HCT116 (cell line): ENCODE measurements around the gene MED13L. TPM values are rescaled to one million over a fixed set of nuclear protein-coding genes. Genes with fewer than 3 reads are reported as not detected.

ENCODE experiments used
- ATAC-seq: fragments of 200-7000 bp; cut with Tn5 transposase; 2 replicates; pipeline ENCODE4 v1.9.1; 2020; ENCODE audit warnings: mild to moderate bottlenecking, moderate library complexity
- BruUV-seq: library from RNA; stranded (reverse); fragments of 400-500 nt; replicated peaks from 2 replicates; lab custom pipeline; 2021; lab: Mats Ljungman, UMichigan
- CTCF ChIA-PET: fragments of 300-600 bp; sonication (Branson Sonifier 250); formaldehyde crosslinking; loops from one replicate; lab custom pipeline; 2021; ENCODE audit warnings: antibody characterized with exemption; lab: Charles Lee
- POLR2A ChIA-PET: fragments of 300-600, 350-600 bp; sonication (Branson Sonifier 250); formaldehyde crosslinking; loops from one replicate; lab custom pipeline; 2021; ENCODE audit warnings: antibody characterized with exemption; lab: Charles Lee
- RAD21 ChIA-PET, 2 experiments: fragments of 300-600 bp; sonication (Branson Sonifier 250); formaldehyde crosslinking; loops; one replicate each; lab custom pipeline; 2023; ENCODE audit warnings: low total read pairs in 2 of 2; ENCODE audit not compliant: uncharacterized antibody in 2 of 2, unreplicated experiment in 2 of 2, low non-redundant PET in 1 of 2; lab: Charles Lee
- DNase-seq: peaks from one replicate; pipeline ENCODE4 v3.0.0-alpha.2; 2010; ENCODE audit warnings: low read depth, low spot score
- H2AFZ ChIP-seq: fragments of 200-600 bp; shearing (Covaris generic), sonication (generic); 2 replicates; pipeline ENCODE4 v1.6.1; 2017; ENCODE audit warnings: low read depth, mixed run types, mixed read lengths, antibody characterized with exemption, low read length; ENCODE audit not compliant: poor library complexity, severe bottlenecking
- H3K27ac ChIP-seq: 2 replicates; pipeline ENCODE4 v1.5.1; 2012; ENCODE audit warnings: low read depth, low read length
- H3K27me3 ChIP-seq: fragments of 200-600 bp; sonication (generic); 2 replicates; pipeline ENCODE4 v1.6.1; 2016; ENCODE audit warnings: mixed run types, low read length, mixed read lengths; ENCODE audit not compliant: insufficient read depth
- H3K36me3 ChIP-seq, 2 experiments: fragments of 200-500 bp in 1 of 2; fragments of 200-600 bp in 1 of 2; sonication (Bioruptor generic) in 1 of 2; sonication (generic) in 1 of 2; 2 replicates each; pipeline versions ENCODE4 v1.5.1 to v1.6.1; 2014 to 2016; ENCODE audit warnings: low read length in 2 of 2, inconsistent platforms in 1 of 2, mixed read lengths in 1 of 2, mixed run types in 1 of 2; ENCODE audit not compliant: insufficient read depth in 2 of 2, control insufficient read depth in 1 of 2
- H3K4me1 ChIP-seq, 2 experiments: fragments of 200-600 bp in 1 of 2; sonication (generic) in 1 of 2; 2 replicates each; pipeline versions ENCODE4 v1.5.1 to v1.6.1; 2012 to 2017; ENCODE audit warnings: low read length in 2 of 2, inconsistent platforms in 1 of 2, mild to moderate bottlenecking in 1 of 2, mixed read lengths in 1 of 2, mixed run types in 1 of 2, moderate library complexity in 1 of 2; ENCODE audit not compliant: insufficient read depth in 2 of 2, control insufficient read depth in 1 of 2
- H3K4me2 ChIP-seq: fragments of 200-600 bp; sonication (generic); 2 replicates; pipeline ENCODE4 v1.6.1; 2017; ENCODE audit warnings: mixed run types, low read length, mixed read lengths
- H3K4me3 ChIP-seq, 2 experiments: fragments of 200-600 bp in 1 of 2; sonication (generic) in 1 of 2; replicated peaks in 1 of 2; 2 replicates each; pipeline ENCODE4 v1.5.1; 2011 to 2016; ENCODE audit warnings: low read length in 2 of 2, control low read depth in 1 of 2, low read depth in 1 of 2, mild to moderate bottlenecking in 1 of 2, mixed read lengths in 1 of 2, mixed run types in 1 of 2
- H3K79me2 ChIP-seq: fragments of 200-600 bp; sonication (generic); 2 replicates; pipeline ENCODE4 v1.6.1; 2017; ENCODE audit warnings: mild to moderate bottlenecking, mixed run types, low read length, moderate library complexity, mixed read lengths; ENCODE audit not compliant: insufficient read depth
- H3K9ac ChIP-seq: fragments of 200-600 bp; sonication (generic); 2 replicates; pipeline ENCODE4 v1.6.1; 2016; ENCODE audit warnings: low read length, mixed read lengths
- H3K9me2 ChIP-seq: fragments of 200-600 bp; sonication (generic), shearing (Covaris generic); 2 replicates; pipeline ENCODE4 v1.6.1; 2017; ENCODE audit warnings: mixed run types, mild to moderate bottlenecking, moderate library complexity; ENCODE audit not compliant: insufficient read depth
- H3K9me3 ChIP-seq, 2 experiments: fragments of 200-500 bp in 1 of 2; fragments of 200-600 bp in 1 of 2; sonication (Bioruptor generic) in 1 of 2; sonication (generic) in 1 of 2; 2 replicates each; pipeline ENCODE4 v1.6.1; 2014 to 2017; ENCODE audit warnings: low read length in 2 of 2, mixed read lengths in 2 of 2, inconsistent platforms in 1 of 2, low read depth in 1 of 2, mild to moderate bottlenecking in 1 of 2, mixed run types in 1 of 2, moderate library complexity in 1 of 2; ENCODE audit not compliant: control insufficient read depth in 1 of 2, insufficient read depth in 1 of 2
- H4K20me1 ChIP-seq: fragments of 200-600 bp; sonication (generic), shearing (Covaris generic); 2 replicates; pipeline ENCODE4 v1.6.1; 2017; ENCODE audit warnings: mixed run types, mild to moderate bottlenecking, moderate library complexity; ENCODE audit not compliant: insufficient read depth
- CEBPB ChIP-seq: IDR thresholded peaks from 2 replicates; pipeline ENCODE4 v1.6.1; 2012; ENCODE audit warnings: low read depth
- CTCF ChIP-seq, 3 experiments: fragments of 200-600 bp in 1 of 3; sonication (generic) in 1 of 3; IDR thresholded peaks in 2 of 3; conservative IDR thresholded peaks in 1 of 3; 2 replicates each; pipeline ENCODE4 v1.5.1; 2012 to 2017; ENCODE audit warnings: low read depth in 2 of 3, low read length in 2 of 3, antibody characterized with exemption in 1 of 3, borderline replicate concordance in 1 of 3, control low read depth in 1 of 3, mild to moderate bottlenecking in 1 of 3, mixed read lengths in 1 of 3, mixed run types in 1 of 3, moderate library complexity in 1 of 3; ENCODE audit not compliant: insufficient read depth in 1 of 3
- ZNF274 ChIP-seq: fragments of 200-500 bp; sonication (Bioruptor generic); IDR thresholded peaks from 2 replicates; pipeline ENCODE4 v1.6.1; 2014; ENCODE audit warnings: mild to moderate bottlenecking, low read depth, low read length, inconsistent platforms
- intact Hi-C: fragments of 100-400 bp; cut with micrococcal nuclease; formaldehyde crosslinking; loops from 2 replicates; pipeline ENCODE4 v1.10.0; 2022
- total RNA-seq: library from RNA; stranded (reverse); gene quantifications from one replicate; pipeline ENCODE4 v1.2.1, GENCODE V29; 2021; ENCODE audit not compliant: unreplicated experiment
- TF ChIP-seq, protein P1 (sequence below): IDR thresholded peaks from 2 replicates; pipeline ENCODE4 v1.6.1; 2012
- TF ChIP-seq, protein P2 (sequence below): IDR thresholded peaks from 2 replicates; pipeline ENCODE4 v1.6.1; 2012

Gene MED13L
- total RNA-seq, 1 experiment from 2014 or later = 176 TPM

DNA sequence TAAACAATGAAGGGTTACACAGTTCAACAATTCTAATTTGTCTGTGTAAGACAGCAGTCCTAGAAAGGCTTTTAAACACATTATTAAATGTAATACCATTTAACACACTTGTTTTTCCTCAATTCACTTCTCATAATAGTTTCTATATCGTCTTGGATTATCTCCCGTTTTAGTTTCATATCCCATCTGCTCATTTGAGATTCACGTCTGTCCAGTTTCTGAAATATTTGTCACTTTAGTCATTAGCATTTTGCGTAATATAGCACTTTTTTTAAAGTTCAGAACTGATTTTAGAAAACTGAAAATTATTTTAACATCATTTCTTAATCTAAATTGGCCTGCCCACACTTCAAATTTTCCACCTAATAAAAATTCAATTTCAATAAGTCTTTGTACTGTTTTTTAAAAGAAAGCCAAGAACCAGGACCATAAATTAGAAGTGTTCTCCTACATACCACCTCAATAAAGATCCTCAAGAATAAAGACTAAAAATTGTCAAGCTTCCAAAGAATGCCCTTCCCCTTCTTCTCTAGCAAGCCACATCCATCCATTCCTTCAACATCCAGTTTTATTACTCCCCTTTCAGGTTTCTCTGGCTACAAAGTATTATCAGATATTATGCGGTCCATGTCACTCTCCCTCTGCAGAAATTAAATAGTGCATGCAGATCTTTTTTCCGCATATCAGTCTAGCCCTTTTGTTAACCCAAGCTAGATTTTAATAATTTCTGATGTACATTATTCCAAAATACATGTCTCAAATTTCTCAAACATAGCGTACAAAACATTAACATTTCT, 11.9 kb downstream of the MED13L start:
- CTCF ChIA-PET = interaction anchor here (1.0 to 1.4 kb wide), 2 partner anchors 28 to 124 kb away, joined by 3 read pairs; no protein-coding TSS in a partner anchor
- Histone ChIP-seq H4K20me1 (peaks cover 59% of the 10 kb centered on the region), H3K36me3 (no peaks in the 10 kb centered on the region), H3K79me2 (peaks cover 100% of the 10 kb centered on the region), H3K9me2 (no peaks in the 10 kb centered on the region), H3K9me3 (no peaks in the 10 kb centered on the region), H3K4me1 (peaks cover 58 to 93% of the 10 kb centered on the region in 2 experiments), H3K27me3 (no peaks in the 10 kb centered on the region), H3K9ac (no peak overlapping the region), H2AFZ (no peak overlapping the region), H3K4me3 (no peak overlapping the region), H3K4me2 (peak overlapping the region; percentile 25), H3K27ac (no peak overlapping the region)
- RAD21 ChIA-PET = no interaction called here
- intact Hi-C loops = no loop called here
- TSS peak; percentile 1 for BruUV-seq
- TF ChIP-seq CTCF (IDR thresholded peaks at IDR 0.05 in 2 of 3, conservative IDR thresholded peaks at IDR 0.05 in 1 of 3; ENCODE audit: borderline replicate concordance in 1 of 3, insufficient read depth in 1 of 3, low read depth in 2 of 3, low read length in 2 of 3) (no peak), ZNF274 (no peak), CEBPB (no peak)
- TF ChIP-seq, protein P1, sequence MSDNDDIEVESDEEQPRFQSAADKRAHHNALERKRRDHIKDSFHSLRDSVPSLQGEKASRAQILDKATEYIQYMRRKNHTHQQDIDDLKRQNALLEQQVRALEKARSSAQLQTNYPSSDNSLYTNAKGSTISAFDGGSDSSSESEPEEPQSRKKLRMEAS = 0 out of 2 replicates have a peak, but pooled peaks have one; percentile 3
- TF ChIP-seq, protein P2, sequence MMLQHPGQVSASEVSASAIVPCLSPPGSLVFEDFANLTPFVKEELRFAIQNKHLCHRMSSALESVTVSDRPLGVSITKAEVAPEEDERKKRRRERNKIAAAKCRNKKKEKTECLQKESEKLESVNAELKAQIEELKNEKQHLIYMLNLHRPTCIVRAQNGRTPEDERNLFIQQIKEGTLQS = no peak
- DNase-seq = no peak
- POLR2A ChIA-PET = interaction anchor here (0.8 kb wide), 1 partner anchor 250 kb away, joined by 3 read pairs; no protein-coding TSS in a partner anchor
- no peak for ATAC-seq
